IMR-90 (cell line): Measurements from ENCODE around the gene RSPH3. TPM values are rescaled to one million over a fixed set of nuclear protein-coding genes. Genes with fewer than 3 reads are reported as not detected.

Experiments used
- MAFK ChIP-seq: IDR thresholded peaks from 2 replicates; pipeline ENCODE4 v1.6.1; 2012; ENCODE audit warnings: low read depth, low read length, improper control_type of control experiment
- MAZ ChIP-seq: IDR thresholded peaks from 2 replicates; pipeline ENCODE4 v1.6.1; 2012; ENCODE audit warnings: low read depth, mild to moderate bottlenecking, low read length, improper control_type of control experiment, moderate library complexity, borderline replicate concordance
- RAD21 ChIP-seq: IDR thresholded peaks from 2 replicates; pipeline ENCODE4 v1.6.1; 2012; ENCODE audit warnings: low read length, improper control_type of control experiment
- RFX5 ChIP-seq: IDR thresholded peaks from 2 replicates; pipeline ENCODE4 v1.8.0; 2012; ENCODE audit warnings: low read depth, mild to moderate bottlenecking, low read length, moderate library complexity
- polyA plus RNA-seq, 3 experiments: library from polyadenylated mRNA; depleted of rRNA; stranded (reverse); fragments of >200 nt; gene quantifications; 2 replicates each; pipeline ENCODE4 v1.2.3, GENCODE V29; 2012; ENCODE audit warnings: low replicate concordance in 1 of 3
- total RNA-seq: library from RNA; depleted of rRNA; stranded (reverse); fragments of >200 nt; gene quantifications from 2 replicates; pipeline ENCODE4 v1.2.3, GENCODE V29; 2012
- TF ChIP-seq, protein P1 (sequence below): fragments of 150-350 bp; IDR thresholded peaks from 2 replicates; pipeline ENCODE4 v1.6.1; 2017; ENCODE audit warnings: mild to moderate bottlenecking, antibody characterized with exemption, low read length, low read depth

Gene RSPH3
- total and polyA plus RNA-seq, 2 of the 4 experiments (the other 2 are of a cell fraction) = 1.7 to 3.0 TPM

- TF ChIP-seq, protein P1, sequence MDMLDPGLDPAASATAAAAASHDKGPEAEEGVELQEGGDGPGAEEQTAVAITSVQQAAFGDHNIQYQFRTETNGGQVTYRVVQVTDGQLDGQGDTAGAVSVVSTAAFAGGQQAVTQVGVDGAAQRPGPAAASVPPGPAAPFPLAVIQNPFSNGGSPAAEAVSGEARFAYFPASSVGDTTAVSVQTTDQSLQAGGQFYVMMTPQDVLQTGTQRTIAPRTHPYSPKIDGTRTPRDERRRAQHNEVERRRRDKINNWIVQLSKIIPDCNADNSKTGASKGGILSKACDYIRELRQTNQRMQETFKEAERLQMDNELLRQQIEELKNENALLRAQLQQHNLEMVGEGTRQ = no peak
- no peak for TF ChIP-seq MAZ
- TF ChIP-seq RFX5 = no peak
- TF ChIP-seq MAFK = no peak
- TF ChIP-seq RAD21 = no peak
Observed at GRCh38 chr6:159039885-159040258, 39.9 kb upstream of the RSPH3 start (continued).
